Measurements from ENCODE around the gene GSTT2B. TPM values are rescaled to one million over a fixed set of nuclear protein-coding genes. Genes with fewer than 3 reads are reported as not detected.
"Not testable (repeated sequence)": the region's sequence is repeated elsewhere in the genome, so short reads cannot be mapped to it uniquely, and the experiment has no call there.

GSTT2B gene
- total RNA-seq, 1 experiment from 2014 or later: 6.5 TPM

DNA sequence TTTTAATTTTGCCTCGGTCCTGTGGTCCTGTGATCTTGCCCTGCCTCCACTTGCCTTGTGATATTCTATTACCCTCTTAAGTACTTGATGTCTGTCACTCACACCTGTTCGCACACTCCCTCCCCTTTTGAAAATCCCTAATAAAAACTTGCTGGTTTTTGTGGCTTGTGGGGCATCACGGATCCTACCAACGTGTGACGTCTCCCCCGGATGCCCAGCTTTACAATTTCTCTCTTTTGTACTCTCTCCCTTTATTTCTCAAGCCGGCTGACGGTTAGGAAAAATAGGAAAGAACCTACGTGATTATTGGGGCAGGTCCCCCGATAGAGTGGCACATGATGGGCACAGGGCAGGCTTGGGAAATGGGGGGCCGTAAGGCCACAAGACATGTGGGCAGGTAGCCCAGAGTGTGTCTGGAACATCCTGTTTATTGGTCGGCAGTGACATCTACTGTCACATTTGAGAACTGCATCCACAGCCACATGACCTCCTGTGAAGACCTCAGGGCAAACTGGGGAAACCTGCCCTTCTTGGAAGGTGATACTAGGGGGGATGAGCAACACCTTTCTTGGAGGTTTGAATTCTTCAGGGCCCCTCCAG lies 4.6 kb downstream of the GSTT2B start:
- H3K4me3 ChIP-seq (ENCODE audit: low read depth in 2 of 2, low read length in 2 of 2); CTCF ChIA-PET; POLR2A ChIA-PET; H3K27ac ChIP-seq (ENCODE audit: low read length); H3K9me3 ChIP-seq (ENCODE audit: control insufficient read depth, insufficient read depth, low read depth, low read length); H3K4me1 ChIP-seq (ENCODE audit: control insufficient read depth, insufficient read depth, low read length); BruUV-seq (replicated peaks); H3K36me3 ChIP-seq (ENCODE audit: control insufficient read depth, insufficient read depth, low read length); intact Hi-C loops (cut with micrococcal nuclease; ENCODE audit: unreplicated experiment); H3K27me3 ChIP-seq (ENCODE audit: control insufficient read depth, insufficient read depth, low read length); in situ Hi-C loops (cut with HindIII; ENCODE audit: low pct_unique_long_range_greater_than_20kb, low sequenced_read_pairs): not testable (repeated sequence)
- DNase-seq (ENCODE audit: low read depth, low spot score) (peak; percentile 42), ATAC-seq (peak; percentile 71; the same call in 1 of the 2 replicates)
- TF ChIP-seq CTCF (IDR thresholded peaks at IDR 0.05): peak; percentile 73

DNA sequence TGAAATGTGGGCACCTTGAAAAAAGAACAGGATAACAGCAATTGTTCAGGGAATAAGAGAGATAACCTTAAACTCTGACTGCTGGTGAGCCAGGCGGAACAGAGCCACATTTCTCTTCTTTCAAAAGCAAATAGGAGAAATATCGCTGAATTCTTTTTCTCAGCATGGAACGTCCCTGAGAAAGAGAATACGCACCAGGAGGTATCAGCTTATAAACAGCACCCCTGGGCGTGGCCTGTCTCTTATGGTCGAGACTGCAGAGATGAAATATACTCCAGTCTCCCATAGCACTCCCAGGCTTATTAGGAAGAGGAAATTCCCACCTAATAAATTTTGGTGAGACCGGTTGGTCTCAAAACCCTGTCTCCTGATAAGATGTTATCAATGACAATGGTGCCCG lies 5.1 kb downstream of the GSTT2B start:
- H3K27me3 ChIP-seq (ENCODE audit: control insufficient read depth, insufficient read depth, low read length); DNase-seq (ENCODE audit: low read depth, low spot score); H3K4me1 ChIP-seq (ENCODE audit: control insufficient read depth, insufficient read depth, low read length); H3K36me3 ChIP-seq (ENCODE audit: control insufficient read depth, insufficient read depth, low read length); intact Hi-C loops (cut with micrococcal nuclease; ENCODE audit: unreplicated experiment); CTCF ChIA-PET; H3K4me3 ChIP-seq (ENCODE audit: low read depth in 2 of 2, low read length in 2 of 2); ATAC-seq; in situ Hi-C loops (cut with HindIII; ENCODE audit: low pct_unique_long_range_greater_than_20kb, low sequenced_read_pairs); POLR2A ChIA-PET; H3K9me3 ChIP-seq (ENCODE audit: control insufficient read depth, insufficient read depth, low read depth, low read length); BruUV-seq (replicated peaks); H3K27ac ChIP-seq (ENCODE audit: low read length): not testable (repeated sequence)

DNA sequence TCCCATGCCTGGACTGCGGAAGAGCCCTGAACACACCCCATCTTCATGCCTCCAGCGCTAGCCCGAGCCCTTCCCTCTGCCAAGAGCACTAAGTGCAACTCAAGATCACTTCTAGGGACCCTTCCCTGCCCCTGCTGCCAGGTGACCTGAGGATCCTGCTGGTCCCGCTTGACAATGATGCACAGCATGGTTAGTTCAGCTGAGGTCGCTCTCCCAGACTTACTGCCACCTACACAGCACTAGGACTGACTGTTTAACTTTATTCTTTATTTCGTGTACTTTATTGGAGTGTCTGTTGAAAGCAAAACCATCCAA lies 6.0 kb downstream of the GSTT2B start:
- H3K36me3 ChIP-seq (ENCODE audit: control insufficient read depth, insufficient read depth, low read length); H3K27ac ChIP-seq (ENCODE audit: low read length); H3K27me3 ChIP-seq (ENCODE audit: control insufficient read depth, insufficient read depth, low read length); POLR2A ChIA-PET; intact Hi-C loops (cut with micrococcal nuclease; ENCODE audit: unreplicated experiment); H3K4me3 ChIP-seq (ENCODE audit: low read depth in 2 of 2, low read length in 2 of 2); BruUV-seq (replicated peaks); H3K4me1 ChIP-seq (ENCODE audit: control insufficient read depth, insufficient read depth, low read length); H3K9me3 ChIP-seq (ENCODE audit: control insufficient read depth, insufficient read depth, low read depth, low read length); ATAC-seq; DNase-seq (ENCODE audit: low read depth, low spot score); in situ Hi-C loops (cut with HindIII; ENCODE audit: low pct_unique_long_range_greater_than_20kb, low sequenced_read_pairs); CTCF ChIA-PET: not testable (repeated sequence)

GRCh38 chr22:23954193-23954990 lies 6.6 kb downstream of the GSTT2B start:
- intact Hi-C loops (cut with micrococcal nuclease; ENCODE audit: unreplicated experiment); CTCF ChIA-PET; BruUV-seq (replicated peaks); POLR2A ChIA-PET; H3K9me3 ChIP-seq (ENCODE audit: control insufficient read depth, insufficient read depth, low read depth, low read length); H3K36me3 ChIP-seq (ENCODE audit: control insufficient read depth, insufficient read depth, low read length); H3K27ac ChIP-seq (ENCODE audit: low read length); H3K4me1 ChIP-seq (ENCODE audit: control insufficient read depth, insufficient read depth, low read length); DNase-seq (ENCODE audit: low read depth, low spot score); H3K4me3 ChIP-seq (ENCODE audit: low read depth in 2 of 2, low read length in 2 of 2); H3K27me3 ChIP-seq (ENCODE audit: control insufficient read depth, insufficient read depth, low read length); in situ Hi-C loops (cut with HindIII; ENCODE audit: low pct_unique_long_range_greater_than_20kb, low sequenced_read_pairs); ATAC-seq: not testable (repeated sequence)

- intact Hi-C loops (cut with micrococcal nuclease; ENCODE audit: unreplicated experiment); in situ Hi-C loops (cut with HindIII; ENCODE audit: low pct_unique_long_range_greater_than_20kb, low sequenced_read_pairs): not testable (repeated sequence)
Observed at GRCh38 chr22:23953485-23953884, 7.5 kb downstream of the GSTT2B start.

GRCh38 chr22:23952794-23953405 lies 8.1 kb downstream of the GSTT2B start:
- H3K4me1 ChIP-seq (ENCODE audit: control insufficient read depth, insufficient read depth, low read length); H3K36me3 ChIP-seq (ENCODE audit: control insufficient read depth, insufficient read depth, low read length); CTCF ChIA-PET; H3K9me3 ChIP-seq (ENCODE audit: control insufficient read depth, insufficient read depth, low read depth, low read length); in situ Hi-C loops (cut with HindIII; ENCODE audit: low pct_unique_long_range_greater_than_20kb, low sequenced_read_pairs); ATAC-seq; BruUV-seq (replicated peaks); H3K27ac ChIP-seq (ENCODE audit: low read length); intact Hi-C loops (cut with micrococcal nuclease; ENCODE audit: unreplicated experiment); DNase-seq (ENCODE audit: low read depth, low spot score); POLR2A ChIA-PET; H3K27me3 ChIP-seq (ENCODE audit: control insufficient read depth, insufficient read depth, low read length); H3K4me3 ChIP-seq (ENCODE audit: low read depth in 2 of 2, low read length in 2 of 2): not testable (repeated sequence)

More at GRCh38 chr22:23953485-23953884, 7.5 kb downstream of the GSTT2B start:
- H3K27ac ChIP-seq (ENCODE audit: low read length); H3K36me3 ChIP-seq (ENCODE audit: control insufficient read depth, insufficient read depth, low read length); BruUV-seq (replicated peaks); H3K9me3 ChIP-seq (ENCODE audit: control insufficient read depth, insufficient read depth, low read depth, low read length); CTCF ChIA-PET; ATAC-seq; H3K4me3 ChIP-seq (ENCODE audit: low read depth in 2 of 2, low read length in 2 of 2); H3K4me1 ChIP-seq (ENCODE audit: control insufficient read depth, insufficient read depth, low read length); POLR2A ChIA-PET; H3K27me3 ChIP-seq (ENCODE audit: control insufficient read depth, insufficient read depth, low read length); DNase-seq (ENCODE audit: low read depth, low spot score): not testable (repeated sequence)

DNA sequence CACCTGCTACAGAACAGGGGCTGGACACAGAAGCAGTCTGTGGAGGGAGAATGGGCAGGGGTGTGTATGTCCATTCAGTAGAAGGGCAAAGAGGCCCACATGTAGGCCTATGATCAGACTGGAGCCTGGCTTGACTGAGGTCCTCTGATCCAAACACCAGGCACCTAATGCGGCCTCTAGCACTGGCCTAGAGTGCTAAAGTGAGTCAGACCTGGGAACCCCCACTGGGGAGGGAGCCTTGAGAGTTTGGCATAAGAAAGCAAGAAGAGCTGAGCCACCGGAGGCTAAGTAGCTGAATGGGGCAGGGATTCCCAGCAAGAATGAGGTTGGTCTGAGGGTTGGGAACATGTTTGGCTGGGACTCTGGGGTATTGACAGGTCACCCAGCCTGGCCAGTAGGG lies 9.6 kb downstream of the GSTT2B start:
- peak; percentile 68; the same call in 1 of the 2 replicates for ATAC-seq
- in situ Hi-C loops (cut with HindIII; ENCODE audit: low pct_unique_long_range_greater_than_20kb, low sequenced_read_pairs); POLR2A ChIA-PET; BruUV-seq (replicated peaks); H3K27ac ChIP-seq (ENCODE audit: low read length); H3K4me3 ChIP-seq (ENCODE audit: low read depth in 2 of 2, low read length in 2 of 2); H3K27me3 ChIP-seq (ENCODE audit: control insufficient read depth, insufficient read depth, low read length); H3K4me1 ChIP-seq (ENCODE audit: control insufficient read depth, insufficient read depth, low read length); H3K36me3 ChIP-seq (ENCODE audit: control insufficient read depth, insufficient read depth, low read length); CTCF ChIA-PET; H3K9me3 ChIP-seq (ENCODE audit: control insufficient read depth, insufficient read depth, low read depth, low read length); DNase-seq (ENCODE audit: low read depth, low spot score); intact Hi-C loops (cut with micrococcal nuclease; ENCODE audit: unreplicated experiment): not testable (repeated sequence)

Data from Panc1 (cell line).